Measurements from ENCODE around the gene CD68.

GRCh38 chr17:7573324-7574080 is 5.9 kb upstream of the CD68 start:
- no peak for TF ChIP-seq CTCF (IDR thresholded peaks at IDR 0.05)
- TF ChIP-seq EZH2 (IDR thresholded peaks at IDR 0.05) = no peak
- TF ChIP-seq EZH2phosphoT487 (IDR thresholded peaks at IDR 0.05) = no peak
